ENCODE data around the gene TSPAN12. TPM values are rescaled to one million over a fixed set of nuclear protein-coding genes. Genes with fewer than 3 reads are reported as not detected.

Gene TSPAN12
- total and polyA plus RNA-seq, 2 donors (not counting 1 experiment from before 2014, with no cell fraction given), result not detected

DNA sequence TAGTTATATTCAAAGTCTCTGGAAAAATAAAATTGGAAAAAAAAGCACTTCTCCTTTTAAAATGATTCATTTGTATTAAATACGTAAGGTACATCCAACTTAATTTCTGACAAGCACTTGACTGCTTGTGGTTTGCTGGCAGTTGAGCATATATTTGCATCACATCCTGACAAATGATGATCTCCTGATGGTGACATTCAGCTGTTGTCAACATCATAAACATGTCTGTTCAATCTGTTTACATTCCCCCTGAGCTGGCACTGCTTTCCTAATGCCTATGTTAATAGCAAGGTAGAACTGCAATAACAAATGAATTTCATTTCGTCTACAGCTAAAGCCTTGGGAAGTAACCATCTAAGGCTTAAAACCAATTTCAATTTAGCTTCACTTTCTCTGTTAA is 24.4 kb downstream of the TSPAN12 start:
- Mint-ChIP-seq H3K4me1 (no peaks in the 10 kb centered on the region), H3K9me3 (ENCODE audit: insufficient read depth) (no peaks in the 10 kb centered on the region), H3K27ac (no peak overlapping the region), H3K27me3 (peaks cover 8% of the 10 kb centered on the region), H3K4me3 (no peak overlapping the region)
- TF ChIP-seq EZH2 (IDR thresholded peaks at IDR 0.05; ENCODE audit: borderline replicate concordance, insufficient read depth, low read depth, low read length, poor library complexity, severe bottlenecking) (no peak), CTCF (IDR thresholded peaks at IDR 0.05) (no peak)
- H3K27me3 ChIP-seq (replicated peaks in 1 of 4; ENCODE audit: control extremely low read depth in 1 of 4, control insufficient read depth in 3 of 4, insufficient read depth in 4 of 4, low read length in 3 of 4), result peaks cover 0 to 5% (median 0%) of the 10 kb centered on the region in 4 experiments
- no peaks in the 10 kb centered on the region for H4K20me1 ChIP-seq (ENCODE audit: control insufficient read depth, insufficient read depth, low read length, poor library complexity, severe bottlenecking)
- no peak overlapping the region for H3K4me2 ChIP-seq (replicated peaks; ENCODE audit: low read depth, low read length, poor library complexity, severe bottlenecking)
- WGBS (ENCODE audit: insufficient coverage), result no CpG with 5 or more reads among the region's 2 CpGs
- DNase-seq, result no peak
- intact Hi-C loops (cut with micrococcal nuclease), result no loop called here
- no peaks in the 10 kb centered on the region for H3K9me3 ChIP-seq (ENCODE audit: control extremely low read depth in 1 of 3, control insufficient read depth in 2 of 3, insufficient read depth in 1 of 3, low read length in 2 of 3)
- no peak for ATAC-seq (ENCODE audit: low read depth)
- no peaks in the 10 kb centered on the region for H3K4me1 ChIP-seq (ENCODE audit: control insufficient read depth in 2 of 2, insufficient read depth in 2 of 2, low read length in 2 of 2)
- CTCF ChIA-PET, result no interaction called here
- H2AFZ ChIP-seq (ENCODE audit: insufficient read depth, low read depth, low read length, poor library complexity, severe bottlenecking), result no peak overlapping the region
- POLR2A ChIA-PET, result no interaction called here
- no peak overlapping the region for H3K27ac ChIP-seq (ENCODE audit: low read length in 2 of 2)
- no peaks in the 10 kb centered on the region for H3K79me2 ChIP-seq (ENCODE audit: control insufficient read depth, insufficient read depth, low read length)
- no peak overlapping the region for H3K4me3 ChIP-seq (ENCODE audit: control extremely low read depth in 1 of 5, extremely low read depth in 1 of 5, insufficient read depth in 1 of 5, low read depth in 2 of 5, low read length in 4 of 5)
- H3K36me3 ChIP-seq (replicated peaks in 1 of 2; ENCODE audit: control extremely low read depth in 1 of 2, control insufficient read depth in 1 of 2, extremely low read depth in 1 of 2, insufficient read depth in 2 of 2, low read length in 1 of 2), result no peaks in the 10 kb centered on the region
- no peak overlapping the region for H3K9ac ChIP-seq (ENCODE audit: low read length)

DNA sequence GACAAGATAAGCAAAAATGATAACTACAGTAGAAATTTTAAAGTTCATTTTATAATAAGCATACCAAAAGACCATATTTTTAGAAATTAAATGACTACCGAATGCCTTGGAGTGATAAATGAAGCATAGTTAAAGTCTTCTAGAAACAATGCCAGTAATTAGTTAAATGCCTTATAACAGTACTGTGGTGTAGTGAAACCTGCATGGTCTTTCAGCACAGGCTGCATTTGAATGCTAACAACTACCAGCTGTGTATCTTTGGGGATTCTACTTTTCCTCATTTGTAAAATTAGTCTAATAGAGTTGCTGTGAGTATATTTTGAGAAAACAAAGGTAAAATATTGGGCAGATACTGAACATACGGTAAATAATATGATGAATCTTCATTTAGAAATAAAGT is 25.1 kb downstream of the TSPAN12 start:
- no peaks in the 10 kb centered on the region for H3K79me2 ChIP-seq (ENCODE audit: control insufficient read depth, insufficient read depth, low read length)
- ATAC-seq (ENCODE audit: low read depth), result no peak
- TF ChIP-seq EZH2 (IDR thresholded peaks at IDR 0.05; ENCODE audit: borderline replicate concordance, insufficient read depth, low read depth, low read length, poor library complexity, severe bottlenecking), result no peak
- no peak for TF ChIP-seq CTCF (IDR thresholded peaks at IDR 0.05)
- no peaks in the 10 kb centered on the region for H3K4me1 ChIP-seq (ENCODE audit: control insufficient read depth in 2 of 2, insufficient read depth in 2 of 2, low read length in 2 of 2)
- Mint-ChIP-seq H3K27me3 (peaks cover 13% of the 10 kb centered on the region), H3K4me1 (no peaks in the 10 kb centered on the region), H3K9me3 (ENCODE audit: insufficient read depth) (no peaks in the 10 kb centered on the region), H3K4me3 (no peak overlapping the region), H3K27ac (no peak overlapping the region)
- CTCF ChIA-PET, result no interaction called here
- no peak overlapping the region for H3K27ac ChIP-seq (ENCODE audit: low read length in 2 of 2)
- no peak overlapping the region for H2AFZ ChIP-seq (ENCODE audit: insufficient read depth, low read depth, low read length, poor library complexity, severe bottlenecking)
- H3K4me2 ChIP-seq (replicated peaks; ENCODE audit: low read depth, low read length, poor library complexity, severe bottlenecking), result no peak overlapping the region
- WGBS (ENCODE audit: insufficient coverage), result no CpG with 5 or more reads among the region's 2 CpGs
- no peaks in the 10 kb centered on the region for H3K9me3 ChIP-seq (ENCODE audit: control extremely low read depth in 1 of 3, control insufficient read depth in 2 of 3, insufficient read depth in 1 of 3, low read length in 2 of 3)
- no peak overlapping the region for H3K4me3 ChIP-seq (ENCODE audit: control extremely low read depth in 1 of 5, extremely low read depth in 1 of 5, insufficient read depth in 1 of 5, low read depth in 2 of 5, low read length in 4 of 5)
- H3K27me3 ChIP-seq (replicated peaks in 1 of 4; ENCODE audit: control extremely low read depth in 1 of 4, control insufficient read depth in 3 of 4, insufficient read depth in 4 of 4, low read length in 3 of 4), result peaks cover 0 to 5% (median 0%) of the 10 kb centered on the region in 4 experiments
- no peaks in the 10 kb centered on the region for H3K36me3 ChIP-seq (replicated peaks in 1 of 2; ENCODE audit: control extremely low read depth in 1 of 2, control insufficient read depth in 1 of 2, extremely low read depth in 1 of 2, insufficient read depth in 2 of 2, low read length in 1 of 2)
- no peaks in the 10 kb centered on the region for H4K20me1 ChIP-seq (ENCODE audit: control insufficient read depth, insufficient read depth, low read length, poor library complexity, severe bottlenecking)
- no peak for DNase-seq
- no peak overlapping the region for H3K9ac ChIP-seq (ENCODE audit: low read length)
- POLR2A ChIA-PET, result no interaction called here
- intact Hi-C loops (cut with micrococcal nuclease), result no loop called here
